Stimulated activated CD4-positive, alpha-beta T cell treated with anti-CD3 and anti-CD28 coated beads, Interleukin-12 subunit alpha, Interleukin-12 subunit beta, amount 100 ng/mL, for 4 hours (primary cell): ENCODE measurements around the gene SNRPA1.
A peak's percentile ranks its signal among the peaks of the same experiment; 100 is the strongest.

Source experiments
- DNase-seq: peaks from one replicate; pipeline ENCODE4 v3.0.0-alpha.2; 2020

Gene SNRPA1

GRCh38 chr15:101255615-101256241 lies 39.3 kb downstream of the SNRPA1 start:
- no peak for DNase-seq

GRCh38 chr15:101255051-101255395 lies 40.0 kb downstream of the SNRPA1 start:
- no peak for DNase-seq

GRCh38 chr15:101254157-101255050 lies 40.6 kb downstream of the SNRPA1 start:
- DNase-seq = no peak

- DNase-seq = no peak
These were observed 42.2 kb downstream of the SNRPA1 start for GRCh38 chr15:101252836-101253235.

- peak; percentile 80 for DNase-seq
These were observed 42.9 kb downstream of the SNRPA1 start, which contains the start of gene CHSY1 for GRCh38 chr15:101251830-101252820. CHSY1 (minus strand) TSS chr15:101252048; CDS start chr15:101251456, 592 bp downstream.

- DNase-seq = peak; percentile 52
These were observed 43.9 kb downstream of the SNRPA1 start for GRCh38 chr15:101250873-101251829.

- DNase-seq = no peak
These were observed 44.7 kb downstream of the SNRPA1 start for GRCh38 chr15:101250341-101250831.

- no peak for DNase-seq
These were observed 46.8 kb downstream of the SNRPA1 start for GRCh38 chr15:101248274-101248673.

- no peak for DNase-seq
These were observed 48.0 kb downstream of the SNRPA1 start for GRCh38 chr15:101246824-101247745.

GRCh38 chr15:101246391-101246790 lies 48.7 kb downstream of the SNRPA1 start:
- DNase-seq = no peak

- no peak for DNase-seq
These were observed 50.0 kb downstream of the SNRPA1 start for GRCh38 chr15:101244889-101245668.

GRCh38 chr15:101244036-101244781 lies 50.8 kb downstream of the SNRPA1 start:
- no peak for DNase-seq

- no peak for DNase-seq
These were observed 51.6 kb downstream of the SNRPA1 start for GRCh38 chr15:101243420-101243819.

GRCh38 chr15:101242999-101243336 lies 52.1 kb downstream of the SNRPA1 start:
- DNase-seq = no peak

GRCh38 chr15:101242160-101242998 lies 52.7 kb downstream of the SNRPA1 start:
- DNase-seq = no peak

GRCh38 chr15:101240358-101240757 lies 54.7 kb downstream of the SNRPA1 start:
- no peak for DNase-seq

- DNase-seq = no peak
These were observed 55.3 kb downstream of the SNRPA1 start for GRCh38 chr15:101239724-101240136.

GRCh38 chr15:101237251-101237650 lies 57.8 kb downstream of the SNRPA1 start:
- DNase-seq = no peak
